A549 (cell line): ENCODE measurements around the gene SLC6A3. TPM values are rescaled to one million over a fixed set of nuclear protein-coding genes. Genes with fewer than 3 reads are reported as not detected.
"Not testable (repeated sequence)": the region's sequence is repeated elsewhere in the genome, so short reads cannot be mapped to it uniquely, and the experiment has no call there.

Experiments
- ATAC-seq, 2 experiments: fragments of 200-7000 bp in 1 of 2; fragments of >200 bp in 1 of 2; cut with Nextera tagmentation in 1 of 2; cut with Tn5 transposase in 1 of 2; 3 replicates each; pipeline versions ENCODE4 v1.8.0 to v1.9.1; 2018 to 2020; ENCODE audit warnings: mild to moderate bottlenecking in 1 of 2, moderate library complexity in 1 of 2
- CTCF ChIA-PET: fragments of 300-600 bp; sonication (Branson Sonifier 250); formaldehyde crosslinking; extraction: SDS; loops from one replicate; lab custom pipeline; 2021; ENCODE audit warnings: antibody characterized with exemption, inconsistent platforms; lab: Yijun Ruan, JAX
- POLR2A ChIA-PET: fragments of 350-600 bp; formaldehyde crosslinking; extraction: SDS; loops from one replicate; lab custom pipeline; 2021; ENCODE audit warnings: antibody characterized with exemption, inconsistent platforms; lab: Yijun Ruan, JAX
- DNase-seq, 2 experiments: peaks; one replicate each; pipeline versions ENCODE4 v3.0.0 to v3.0.0-alpha.2; 2011 to 2016; ENCODE audit warnings: low read depth in 1 of 2, low spot score in 1 of 2
- FAIRE-seq: peaks from 2 replicates; lab custom pipeline; 2011; peaks lifted over from hg19 to GRCh38; lab: Jason Lieb, UNC
- H3K27ac ChIP-seq, 2 experiments: fragments of >200 bp; sonication (Bioruptor Twin); formaldehyde crosslinking; 3 replicates each; pipeline ENCODE4 v1.5.1; 2016 to 2017
- H3K4me1 ChIP-seq: fragments of >200 bp; sonication (Bioruptor Twin); formaldehyde crosslinking; 3 replicates; pipeline ENCODE4 v1.6.1; 2016
- H3K4me2 ChIP-seq: fragments of >200 bp; sonication (Bioruptor Twin); formaldehyde crosslinking; 3 replicates; pipeline ENCODE4 v1.6.1; 2016
- H3K4me3 ChIP-seq: fragments of >200 bp; sonication (Bioruptor Twin); formaldehyde crosslinking; 3 replicates; pipeline ENCODE4 v1.5.1; 2016
- H3K9me3 ChIP-seq: fragments of >200 bp; sonication (Bioruptor Twin); formaldehyde crosslinking; 3 replicates; pipeline ENCODE4 v1.6.1; 2016
- ATOH8 ChIP-seq: fragments of 250-450 bp; sonication (Bioruptor Pico); IDR thresholded peaks from 2 replicates; pipeline ENCODE4 v1.5.0; 2020; ENCODE audit warnings: low read depth, mild to moderate bottlenecking, moderate library complexity
- E2F6 ChIP-seq: IDR thresholded peaks from 2 replicates; pipeline ENCODE4 v1.6.1; 2012; ENCODE audit warnings: low read depth, borderline replicate concordance
- EHMT2 ChIP-seq: fragments of 200-600 bp; sonication (generic); IDR thresholded peaks from 2 replicates; pipeline ENCODE4 v1.6.1; 2016; ENCODE audit warnings: antibody characterized with exemption, low read depth, mild to moderate bottlenecking, moderate library complexity
- ELK1 ChIP-seq: fragments of 150-350 bp; IDR thresholded peaks from 2 replicates; pipeline ENCODE4 v1.6.1; 2014; ENCODE audit warnings: low read depth, mild to moderate bottlenecking, low read length
- FOSL2 ChIP-seq, 2 experiments: fragments of 450-650 bp in 1 of 2; fragments of >200 bp in 1 of 2; sonication (Bioruptor Twin) in 1 of 2; formaldehyde crosslinking; IDR thresholded peaks; 2 replicates each; pipeline versions ENCODE4 v1.5.0 to v1.6.1; 2016 to 2020; ENCODE audit warnings: mild to moderate bottlenecking in 1 of 2, moderate library complexity in 1 of 2
- GATA3 ChIP-seq: IDR thresholded peaks from 2 replicates; pipeline ENCODE4 v1.6.1; 2012; ENCODE audit warnings: borderline replicate concordance
- HOXB13 ChIP-seq: fragments of 250-450 bp; sonication (Bioruptor Pico); IDR thresholded peaks from 2 replicates; pipeline ENCODE4 v1.5.0; 2020; ENCODE audit warnings: low read depth, mild to moderate bottlenecking, moderate library complexity
- JUNB ChIP-seq: fragments of >200 bp; sonication (Bioruptor Twin); formaldehyde crosslinking; IDR thresholded peaks from 2 replicates; pipeline ENCODE4 v1.6.1; 2016
- KDM1A ChIP-seq: fragments of 200-600 bp; sonication (generic); IDR thresholded peaks from 2 replicates; pipeline ENCODE4 v1.6.1; 2016; ENCODE audit warnings: low read depth, mild to moderate bottlenecking
- KDM5A ChIP-seq: fragments of 200-600 bp; sonication (generic); IDR thresholded peaks from 2 replicates; pipeline ENCODE4 v1.6.1; 2016; ENCODE audit warnings: antibody characterized with exemption, mild to moderate bottlenecking
- MAX ChIP-seq: IDR thresholded peaks from 2 replicates; pipeline ENCODE4 v1.6.1; 2012
- MAZ ChIP-seq: fragments of 150-350 bp; IDR thresholded peaks from 2 replicates; pipeline ENCODE4 v1.6.1; 2014; ENCODE audit warnings: antibody characterized with exemption, low read depth, low read length, borderline replicate concordance
- MYC ChIP-seq: IDR thresholded peaks from 2 replicates; pipeline ENCODE4 v1.6.1; 2012; ENCODE audit warnings: mild to moderate bottlenecking, inconsistent platforms, low read length, improper control_type of control experiment, borderline replicate concordance
- NPAS2 ChIP-seq: fragments of 250-450 bp; sonication (Bioruptor Pico); IDR thresholded peaks from 2 replicates; pipeline ENCODE4 v1.8.0; 2022; ENCODE audit warnings: mild to moderate bottlenecking, moderate library complexity, borderline replicate concordance
- NR3C1 ChIP-seq: fragments of >200 bp; sonication (Bioruptor Twin); formaldehyde crosslinking; IDR thresholded peaks from 3 replicates; pipeline ENCODE4 v1.6.1; 2017
- POLR2A ChIP-seq: IDR thresholded peaks from 2 replicates; pipeline ENCODE4 v1.6.1; 2012; ENCODE audit warnings: mild to moderate bottlenecking, low read length
- RAD21 ChIP-seq, 2 experiments: fragments of >200 bp in 1 of 2; sonication (Bioruptor Twin) in 1 of 2; formaldehyde crosslinking in 1 of 2; IDR thresholded peaks in 1 of 2; conservative IDR thresholded peaks in 1 of 2; 2 replicates in 1 of 2; 3 replicates in 1 of 2; pipeline ENCODE4 v1.6.1; 2012 to 2018; ENCODE audit warnings: inconsistent platforms in 1 of 2
- RCOR1 ChIP-seq: fragments of 150-350 bp; IDR thresholded peaks from 2 replicates; pipeline ENCODE4 v1.6.1; 2014; ENCODE audit warnings: antibody characterized with exemption, low read length, low read depth
- REST ChIP-seq: fragments of 200-600 bp; sonication (generic); IDR thresholded peaks from 2 replicates; pipeline ENCODE4 v1.6.1; 2016; ENCODE audit warnings: antibody characterized with exemption, mild to moderate bottlenecking, moderate library complexity
- SREBF2 ChIP-seq: fragments of 450-650 bp; IDR thresholded peaks from 2 replicates; pipeline ENCODE4 v1.6.1; 2014; ENCODE audit warnings: mild to moderate bottlenecking, moderate library complexity
- TP53 ChIP-seq: fragments of 250-450 bp; sonication (Bioruptor Pico); IDR thresholded peaks from 2 replicates; pipeline ENCODE4 v1.5.0; 2021; ENCODE audit warnings: mild to moderate bottlenecking, moderate library complexity
- WGBS: methylation state at CpG from one replicate; pipeline ENCODE4 v1.1.6; 2017; ENCODE audit errors: missing lambda C conversion rate; 5-methylcytosine and 5-hydroxymethylcytosine counted together
- polyA plus RNA-seq, 4 experiments: library from polyadenylated mRNA; depleted of rRNA in 3 of 4; stranded (reverse); fragments of >200 nt; fragmentation: RNase III in 1 of 4; extraction: RNeasy Plus Mini Kit Qiagen cat#74134 plus additional on column Dnase treatment in 1 of 4; gene quantifications; 2 replicates in 3 of 4; 3 replicates in 1 of 4; pipeline ENCODE4 v1.2.3, GENCODE V29; 2011 to 2017

SLC6A3 gene
- polyA plus RNA-seq, 2 of the 4 experiments (the other 2 are of a cell fraction): 0.05 to 0.06 TPM

GRCh38 chr5:1476967-1477310 is 31.7 kb upstream of the SLC6A3 start:
- DNase-seq (no peak), FAIRE-seq (no peak), ATAC-seq (no peak)
- Histone ChIP-seq H3K4me2 (no peak overlapping the region), H3K27ac (no peak overlapping the region), H3K9me3 (no peaks in the 10 kb centered on the region), H3K4me3 (no peak overlapping the region), H3K4me1 (peaks cover 16% of the 10 kb centered on the region)
- no peak for TF ChIP-seq GATA3
- TF ChIP-seq MYC: no peak
- no peak for TF ChIP-seq JUNB
- no peak for TF ChIP-seq FOSL2 (IDR thresholded peaks at IDR 0.05)
- no peak for TF ChIP-seq FOSL2 (CRISPR knock-in tag; IDR thresholded peaks at IDR 0.05)
- no peak for TF ChIP-seq EHMT2
- no peak for TF ChIP-seq MAZ
- TF ChIP-seq MAX: no peak
- no peak for TF ChIP-seq KDM1A
- TF ChIP-seq NPAS2 (CRISPR knock-in tag): no peak
- no peak for TF ChIP-seq E2F6
- no peak for TF ChIP-seq SREBF2
- TF ChIP-seq RAD21 (conservative IDR thresholded peaks at IDR 0.05 in 1 of 2, IDR thresholded peaks at IDR 0.05 in 1 of 2): no peak
- WGBS: 94% methylated on average over 11 of the region's 11 CpGs
- CTCF ChIA-PET: interaction anchor here (0.7 to 1.1 kb wide), 3 partner anchors 31 to 168 kb away, joined by 3 to 4 read pairs (median 3); no protein-coding TSS in a partner anchor
- POLR2A ChIA-PET: no interaction called here

- no peak overlapping the region for H3K4me2 ChIP-seq
- H3K27ac ChIP-seq: no peak overlapping the region
- peaks cover 16% of the 10 kb centered on the region for H3K4me1 ChIP-seq
- CTCF ChIA-PET: no interaction called here
- ATAC-seq: no peak
- 91% methylated on average over 27 of the region's 28 CpGs for WGBS
- FAIRE-seq: no peak
- POLR2A ChIA-PET: no interaction called here
- TF ChIP-seq TP53 (CRISPR knock-in tag): no peak
- no peak for TF ChIP-seq SREBF2
- no peak for TF ChIP-seq REST
- no peak for TF ChIP-seq RCOR1
- TF ChIP-seq POLR2A: no peak
- TF ChIP-seq KDM5A: no peak
- TF ChIP-seq HOXB13 (CRISPR knock-in tag): no peak
- TF ChIP-seq NR3C1: no peak
- TF ChIP-seq ELK1: no peak
- no peak for TF ChIP-seq ATOH8 (CRISPR knock-in tag)
- no peak for DNase-seq
- no peak overlapping the region for H3K4me3 ChIP-seq
- H3K9me3 ChIP-seq: no peaks in the 10 kb centered on the region
Observed at GRCh38 chr5:1476181-1476966, 31.1 kb upstream of the SLC6A3 start.

GRCh38 chr5:1475544-1475900 is 30.3 kb upstream of the SLC6A3 start:
- 97% methylated on average over 10 of the region's 17 CpGs for WGBS
- H3K4me3 ChIP-seq, POLR2A ChIA-PET, H3K9me3 ChIP-seq, DNase-seq, CTCF ChIA-PET, FAIRE-seq, H3K27ac ChIP-seq, H3K4me2 ChIP-seq, ATAC-seq: not testable (repeated sequence)
- peaks cover 21% of the 10 kb centered on the region for H3K4me1 ChIP-seq
